ENCODE results near the gene ALDH1B1.

Gene ALDH1B1

GRCh38 chr9:38392235-38393127 is at the start of gene ALDH1B1:
Gene ALDH1B1, plus strand, starts transcription at chr9:38392702. Its CDS starts 3,047 bp downstream, at chr9:38395749.
- peak; percentile 23 to 40 for DNase-seq (ENCODE audit: low read depth in 2 of 2)

DNA sequence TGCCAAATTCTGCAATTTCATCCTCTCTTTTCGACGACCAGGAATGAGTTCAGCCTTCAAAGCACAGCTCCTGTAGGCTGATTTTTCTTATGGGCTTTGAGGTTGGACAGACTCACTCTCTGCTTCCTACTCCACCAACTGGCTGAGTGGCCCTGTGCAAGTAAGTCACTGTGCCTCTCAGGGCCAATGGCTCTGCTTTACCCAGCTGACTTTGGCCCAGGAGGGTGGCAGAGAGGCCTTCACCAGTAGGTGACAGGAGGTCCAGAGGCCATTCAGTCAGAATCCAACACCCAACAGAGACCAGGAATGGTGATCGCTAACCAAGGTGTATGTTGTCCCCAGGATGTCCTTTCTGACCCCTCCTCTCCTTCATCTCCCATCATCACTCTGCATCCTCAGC is 49.5 kb upstream of the ALDH1B1 start:
- no peak for DNase-seq (ENCODE audit: low read depth in 2 of 2)

DNA sequence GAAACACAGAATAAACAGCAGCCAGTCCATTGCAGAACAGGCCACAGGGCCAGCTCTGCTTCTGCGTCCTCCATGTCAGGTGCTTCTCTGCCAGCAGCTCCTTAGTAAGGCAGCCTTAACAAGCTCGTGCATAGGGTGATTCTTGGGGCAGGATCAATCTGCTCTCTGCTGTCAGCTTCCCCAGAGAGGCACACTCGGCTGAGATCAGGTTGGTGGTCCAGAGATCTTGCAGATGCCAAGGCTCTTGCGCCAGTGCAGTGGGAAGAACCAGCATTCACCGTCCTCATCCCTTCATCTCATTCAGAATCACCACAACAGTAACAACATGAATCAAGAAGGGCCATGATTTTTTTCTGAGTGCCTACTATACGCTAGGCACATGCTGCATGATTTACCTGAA is 49.0 kb upstream of the ALDH1B1 start:
- no peak for DNase-seq (ENCODE audit: low read depth in 2 of 2)

DNA sequence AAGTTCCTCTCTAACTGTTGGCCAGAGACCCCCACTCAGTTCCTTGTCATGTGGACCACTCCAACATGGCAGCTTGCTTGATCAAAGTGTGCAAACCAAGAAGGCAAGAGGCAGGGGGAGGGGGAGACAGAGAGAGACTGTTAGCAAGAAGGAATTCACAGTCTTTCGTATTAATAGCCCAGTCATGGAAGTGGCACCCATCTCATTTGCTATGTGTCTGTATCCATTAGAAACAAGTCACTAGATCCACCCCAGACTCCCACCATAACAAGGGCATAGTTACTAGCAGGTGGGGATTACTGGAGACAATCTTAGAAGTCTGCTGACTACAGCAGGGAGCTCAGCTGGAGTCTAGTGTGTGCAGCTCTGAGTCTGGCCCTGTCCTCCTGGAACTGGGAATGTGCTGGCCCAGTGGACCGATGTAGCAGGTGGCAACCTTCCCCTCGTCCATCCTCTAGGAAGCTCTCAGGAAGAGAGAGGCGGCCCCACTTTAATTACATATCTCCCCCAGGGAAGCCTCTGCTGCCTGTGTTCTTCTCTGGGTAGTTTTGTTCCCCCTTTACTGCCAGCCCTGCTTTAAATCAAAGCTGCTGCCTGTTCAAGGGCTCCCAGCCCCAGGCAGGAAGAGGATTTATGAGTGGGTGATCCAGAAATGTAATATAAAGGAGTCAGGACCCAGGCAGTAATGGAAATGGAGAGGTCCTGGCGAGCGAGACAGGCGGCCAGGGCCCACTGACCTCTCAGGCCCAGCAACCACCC is 47.8 kb upstream of the ALDH1B1 start:
- DNase-seq (ENCODE audit: low read depth in 2 of 2): no peak

DNA sequence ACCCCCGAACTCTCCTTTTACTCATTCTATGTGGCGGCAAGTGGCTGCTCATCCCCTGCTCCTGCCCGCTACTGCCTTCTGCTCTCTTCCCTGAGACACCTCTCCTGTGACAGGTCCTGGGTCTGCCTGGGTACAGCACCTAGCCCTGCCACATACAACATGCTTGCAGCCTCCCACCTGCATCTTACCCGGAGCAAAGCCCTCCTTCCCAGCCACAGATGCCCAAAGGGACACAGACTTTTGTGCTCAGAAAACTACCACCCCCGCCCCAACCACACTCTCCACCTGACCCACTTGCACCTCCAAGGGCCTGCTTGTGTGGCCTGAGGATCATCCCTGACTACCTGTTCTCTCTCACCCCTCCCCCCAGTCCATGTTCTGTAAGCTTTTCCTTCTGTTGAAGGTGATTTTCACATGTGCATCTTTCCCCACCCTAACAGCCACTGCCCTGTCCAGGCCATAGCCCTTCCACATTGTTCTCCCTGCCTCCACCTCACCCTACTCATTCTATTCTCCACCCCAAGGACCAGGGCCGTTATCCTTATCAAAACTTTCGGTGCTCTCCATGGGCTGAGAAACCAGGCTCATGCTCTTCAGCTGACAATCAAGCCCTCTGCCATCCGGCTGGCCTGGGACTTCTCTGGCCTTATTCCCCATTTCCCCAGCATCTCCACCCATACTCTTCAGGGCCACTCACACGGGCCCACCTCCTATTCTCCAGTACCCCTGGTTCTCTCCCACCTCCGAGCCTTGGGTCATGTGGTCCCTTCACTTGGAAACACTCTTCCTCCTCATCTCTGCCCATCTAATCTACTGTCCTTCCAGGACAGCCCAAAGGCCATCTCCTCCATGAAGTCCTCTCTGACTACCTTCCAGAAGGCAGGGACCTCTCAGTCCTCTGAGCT is 46.4 kb upstream of the ALDH1B1 start:
- no peak for DNase-seq (ENCODE audit: low read depth in 2 of 2)

GRCh38 chr9:38346811-38347210 is 45.7 kb upstream of the ALDH1B1 start:
- DNase-seq (ENCODE audit: low read depth in 2 of 2): no peak

DNA sequence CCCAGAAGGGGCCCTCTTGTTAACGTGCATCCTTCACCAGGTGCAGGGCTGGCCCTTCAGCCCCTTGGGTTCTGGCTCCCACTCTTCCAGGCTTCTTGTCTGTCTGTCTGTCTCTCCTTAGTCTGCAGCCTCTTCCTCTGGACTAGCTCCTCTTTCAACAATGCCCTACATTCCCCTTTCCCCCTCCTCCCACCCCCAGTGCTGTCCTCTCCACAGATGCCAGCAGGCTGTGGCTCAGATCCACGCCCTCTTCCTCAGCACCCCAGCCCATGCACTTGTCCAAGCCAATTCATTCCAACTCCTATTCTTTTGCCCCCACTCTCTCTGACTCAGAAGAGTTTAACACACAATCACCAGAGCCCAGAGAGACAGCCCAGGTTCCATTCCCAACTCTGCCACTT is 45.2 kb upstream of the ALDH1B1 start:
- no peak for DNase-seq (ENCODE audit: low read depth in 2 of 2)

DNA sequence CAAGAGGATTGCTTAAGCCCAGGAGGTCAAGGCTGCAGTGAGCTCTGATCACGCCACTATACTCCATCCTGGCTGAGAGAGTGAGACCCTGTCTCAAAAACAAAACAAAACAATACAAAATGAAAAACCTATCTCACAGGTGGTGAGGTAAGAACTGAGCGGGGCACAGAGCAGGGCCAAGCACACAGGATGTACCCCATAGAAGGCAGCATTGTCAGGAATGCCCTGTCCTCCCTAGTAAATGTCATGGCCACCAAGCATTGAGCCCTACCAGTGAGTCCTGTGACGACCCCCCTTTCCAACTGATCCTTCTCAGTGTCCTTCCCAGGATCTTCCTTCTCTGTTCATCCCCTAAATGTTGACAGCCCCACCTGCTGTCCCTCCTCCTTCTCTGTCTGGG is 44.6 kb upstream of the ALDH1B1 start:
- DNase-seq (ENCODE audit: low read depth in 2 of 2): no peak

GRCh38 chr9:38350529-38350928 is 42.0 kb upstream of the ALDH1B1 start:
- DNase-seq (ENCODE audit: low read depth in 2 of 2): no peak

- no peak for DNase-seq (ENCODE audit: low read depth in 2 of 2)
These were observed 39.8 kb upstream of the ALDH1B1 start for GRCh38 chr9:38352530-38353328.

DNA sequence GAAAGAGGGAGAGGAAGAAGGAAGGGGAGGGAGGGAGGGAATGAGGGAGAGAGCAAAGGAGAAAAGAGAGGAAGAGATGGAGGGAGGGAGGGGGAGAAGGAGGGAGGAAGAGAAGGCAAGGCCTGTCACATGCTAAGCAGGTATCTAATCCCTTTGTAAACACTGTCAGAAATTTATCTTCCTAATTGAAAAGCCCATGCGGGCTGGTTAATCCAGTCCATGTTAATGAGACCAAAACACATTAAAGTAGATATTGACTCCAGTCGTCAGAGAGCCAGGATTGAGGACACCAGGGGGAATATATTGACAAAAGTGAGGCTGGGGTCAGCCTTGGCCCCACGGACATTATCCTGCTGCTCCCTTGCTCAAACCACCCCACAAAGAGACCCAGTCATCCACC is 37.4 kb upstream of the ALDH1B1 start:
- DNase-seq (ENCODE audit: low read depth in 2 of 2): no peak

DNA sequence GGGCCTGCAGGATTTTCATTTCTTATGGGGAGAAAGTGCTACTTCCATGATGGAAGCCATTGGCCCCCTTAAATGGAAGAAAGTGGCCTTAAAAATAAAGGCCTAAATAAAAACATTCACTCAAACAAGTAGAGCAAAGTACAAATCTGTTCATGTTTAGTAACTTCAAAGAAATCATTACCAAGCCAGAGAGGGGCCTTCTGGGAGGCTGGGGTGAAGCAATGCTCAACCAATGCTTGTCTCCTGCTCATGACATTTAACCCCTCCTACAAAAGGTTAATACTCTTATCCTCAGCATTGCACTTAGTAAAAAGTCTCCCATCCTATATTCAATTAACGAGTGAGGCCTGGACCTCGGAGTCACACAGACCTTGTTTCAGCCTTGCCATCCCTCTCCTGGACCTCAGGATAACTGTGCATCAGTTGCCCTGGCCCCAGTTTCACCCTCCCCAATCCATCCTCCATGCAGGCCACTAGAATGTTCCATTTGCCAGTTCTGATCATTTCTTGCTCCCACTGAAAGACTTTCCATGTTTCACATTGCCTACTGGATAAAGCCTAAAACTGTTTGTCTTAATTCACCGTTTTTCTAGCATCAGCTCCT is 36.9 kb upstream of the ALDH1B1 start:
- DNase-seq (ENCODE audit: low read depth in 2 of 2): no peak

GRCh38 chr9:38356851-38357250 is 35.7 kb upstream of the ALDH1B1 start:
- no peak for DNase-seq (ENCODE audit: low read depth in 2 of 2)

DNA sequence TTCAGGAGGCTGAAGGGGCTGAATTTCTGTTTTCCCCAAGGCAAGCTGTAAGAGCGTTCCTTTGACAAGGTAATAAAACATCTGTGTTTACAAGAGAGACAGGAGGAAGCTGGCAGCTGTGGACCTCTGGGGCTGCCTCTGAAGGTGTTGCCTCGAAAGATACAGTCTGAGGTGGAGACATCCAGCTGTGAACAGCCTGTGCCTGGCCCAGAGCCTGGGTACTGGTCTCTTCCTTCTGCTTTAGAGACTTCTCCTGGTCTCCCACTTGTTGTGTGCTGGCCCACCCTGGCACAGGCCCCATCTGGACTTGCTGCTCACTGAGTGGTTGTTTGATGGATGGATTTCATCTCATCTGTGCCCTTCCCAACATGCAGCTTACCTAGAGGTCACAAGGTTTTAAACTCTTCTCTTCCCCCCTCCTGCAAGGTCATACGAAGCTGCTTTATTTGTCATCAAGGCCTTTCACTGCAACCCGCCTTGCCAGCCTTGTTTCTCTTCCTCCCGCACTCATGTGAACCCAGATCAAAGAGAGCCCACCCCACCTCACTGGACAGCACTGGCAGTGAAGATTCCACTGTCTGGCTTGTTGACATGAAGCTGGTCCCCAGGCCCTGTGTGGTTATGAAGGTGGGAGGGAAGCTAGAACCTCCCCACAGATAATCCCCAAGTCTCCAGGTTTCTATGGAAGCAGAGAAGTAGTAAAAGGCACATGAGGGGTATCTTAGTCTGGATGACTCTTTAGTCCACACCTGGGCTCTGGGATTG is 35.0 kb upstream of the ALDH1B1 start:
- no peak for DNase-seq (ENCODE audit: low read depth in 2 of 2)

- DNase-seq (ENCODE audit: low read depth in 2 of 2): no peak
These were observed 33.9 kb upstream of the ALDH1B1 start for GRCh38 chr9:38358390-38359296.

DNA sequence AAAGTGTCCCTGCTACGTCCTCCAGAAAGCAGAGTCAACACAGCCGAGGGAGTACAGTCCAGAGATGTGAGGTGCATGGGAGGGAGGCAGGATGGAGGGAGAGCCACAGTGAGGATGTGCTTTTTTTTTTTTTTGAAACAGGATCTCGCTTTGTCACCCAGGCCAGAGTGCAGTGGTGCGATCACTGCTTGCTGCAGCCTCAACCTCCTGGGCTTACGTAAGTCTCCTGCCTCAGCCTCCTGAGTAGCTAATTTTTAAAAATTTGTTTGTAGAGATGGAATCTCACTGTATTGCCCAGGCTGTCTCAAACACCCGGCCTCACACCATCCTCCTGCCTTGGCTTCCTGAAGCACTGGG is 33.2 kb upstream of the ALDH1B1 start:
- DNase-seq (ENCODE audit: low read depth in 2 of 2): no peak

- no peak for DNase-seq (ENCODE audit: low read depth in 2 of 2)
These were observed 32.7 kb upstream of the ALDH1B1 start for GRCh38 chr9:38359689-38360385.

DNA sequence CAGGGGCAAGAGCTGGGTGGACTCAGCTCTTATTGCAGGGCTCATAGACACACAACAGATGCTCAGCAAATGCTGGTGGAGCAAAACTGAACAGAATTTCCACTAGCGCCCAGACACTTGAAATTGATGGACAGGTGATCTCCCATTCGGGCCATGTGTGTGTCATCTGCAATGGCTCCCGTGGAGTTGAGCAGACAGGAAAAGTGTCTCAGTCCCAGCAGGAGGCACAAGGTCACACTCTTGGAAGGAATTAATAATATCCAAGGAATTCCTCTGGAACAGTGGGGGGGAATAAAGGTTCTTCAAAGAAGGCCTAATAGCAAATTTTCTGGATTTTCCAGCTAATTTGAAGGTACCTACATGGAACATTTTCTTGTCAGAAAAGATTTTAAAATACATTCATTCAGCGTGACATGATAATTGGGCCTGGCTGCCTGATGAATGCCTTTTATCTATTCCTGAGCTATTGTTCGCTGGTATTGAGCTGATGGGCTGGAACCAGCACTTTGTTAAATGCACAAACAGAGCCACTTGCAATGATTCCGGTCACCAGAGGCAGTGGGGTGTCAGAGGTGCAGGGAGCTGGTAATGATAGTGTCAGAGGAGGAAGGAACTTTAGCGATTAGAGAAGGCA is 31.5 kb upstream of the ALDH1B1 start:
- DNase-seq (ENCODE audit: low read depth in 2 of 2): no peak

All from stimulated activated CD8-positive, alpha-beta memory T cell treated with anti-CD3 and anti-CD28 coated beads, Interleukin-15, amount 100 ng/mL, for 4 hours (primary cell).